Skin epidermis (tissue), 12 donors: ENCODE results near the gene ZFAND2A.
"Not testable (repeated sequence)": the region's sequence is repeated elsewhere in the genome, so short reads cannot be mapped to it uniquely, and the experiment has no call there.

Source experiments
- H3K27ac ChIP-seq, 21 experiments: fragments of 200-600 bp; sonication (generic) in 11 of 21; one replicate each; pipeline ENCODE4 v1.5.0; 2020; ENCODE audit warnings: mild to moderate bottlenecking in 3 of 21, inconsistent platforms in 2 of 21, moderate library complexity in 2 of 21
- H3K4me3 ChIP-seq, 7 experiments: fragments of 200-600 bp; sonication (generic) in 2 of 7; one replicate each; pipeline ENCODE4 v1.5.0; 2020; ENCODE audit warnings: inconsistent platforms in 2 of 7, mild to moderate bottlenecking in 2 of 7, moderate library complexity in 1 of 7

ZFAND2A gene

DNA sequence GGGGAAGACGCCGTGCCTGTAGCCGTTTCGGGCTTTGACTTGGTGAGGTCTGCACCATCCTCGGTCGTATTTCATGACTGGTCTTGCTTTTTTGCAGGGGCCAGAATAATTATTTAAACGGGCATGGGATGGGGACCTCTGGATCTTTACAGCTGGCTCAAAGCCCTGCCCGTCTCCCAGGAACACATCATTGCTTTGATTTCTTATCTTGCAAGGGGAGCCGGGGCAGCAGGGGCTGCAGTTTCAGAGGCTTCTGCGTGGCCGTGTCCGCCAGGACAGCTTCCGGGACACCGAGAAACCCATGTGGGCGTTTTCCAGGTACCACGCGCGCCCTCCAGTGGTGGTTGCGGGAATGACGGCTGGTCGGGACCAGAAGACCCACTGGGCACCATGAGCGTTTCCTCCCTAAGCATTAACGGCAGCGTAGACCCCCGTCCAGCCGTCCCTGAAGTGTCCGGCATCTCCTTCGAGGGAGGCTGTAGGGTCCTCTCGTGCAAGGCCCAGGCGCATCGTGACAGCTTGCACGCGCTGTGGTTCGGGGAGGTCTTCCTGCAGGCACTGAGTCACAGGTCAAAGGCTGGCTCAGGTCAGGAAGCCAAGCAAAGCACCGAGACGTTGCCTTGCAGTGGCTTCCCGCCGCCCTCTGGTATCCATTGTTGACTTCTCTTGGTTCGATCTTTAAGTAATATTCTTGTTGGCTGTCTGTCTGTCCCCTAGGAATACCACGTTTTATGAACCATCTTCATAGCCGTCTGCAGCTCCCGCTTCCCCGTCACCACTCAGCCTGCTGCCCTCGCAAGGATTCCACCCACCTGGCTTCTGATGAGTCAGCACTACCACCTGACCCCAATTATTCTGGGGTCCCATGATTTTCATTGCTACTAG is 16.2 kb upstream of the ZFAND2A start:
- Histone ChIP-seq H3K4me3 (peak overlapping the region in 3 of 7 experiments; percentile 3 to 16 (median 16)), H3K27ac (peak overlapping the region in 2 of 21 experiments; percentile 9 to 25)

DNA sequence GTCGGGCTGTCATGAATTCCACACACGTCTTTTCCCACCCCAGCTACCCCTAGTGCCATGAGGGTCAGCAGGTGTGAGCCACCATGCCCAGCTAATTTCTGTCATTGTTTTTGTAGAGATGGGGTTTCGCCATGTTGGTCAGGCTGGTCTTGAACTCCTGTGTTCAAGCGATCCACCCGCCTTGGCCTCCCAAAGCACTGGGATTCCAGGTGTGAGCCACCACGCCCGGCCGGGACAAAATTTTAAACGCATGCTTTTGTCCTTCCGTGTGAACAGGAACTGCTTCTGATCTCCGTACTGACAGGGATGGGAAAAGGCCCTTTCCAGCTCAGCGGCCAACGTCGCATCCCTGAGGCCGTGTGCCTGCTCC is 15.6 kb upstream of the ZFAND2A start:
- H3K4me3 ChIP-seq = peak overlapping the region in 1 of 7 experiments; percentile 16
- H3K27ac ChIP-seq = peak overlapping the region in 1 of 21 experiments; percentile 9

DNA sequence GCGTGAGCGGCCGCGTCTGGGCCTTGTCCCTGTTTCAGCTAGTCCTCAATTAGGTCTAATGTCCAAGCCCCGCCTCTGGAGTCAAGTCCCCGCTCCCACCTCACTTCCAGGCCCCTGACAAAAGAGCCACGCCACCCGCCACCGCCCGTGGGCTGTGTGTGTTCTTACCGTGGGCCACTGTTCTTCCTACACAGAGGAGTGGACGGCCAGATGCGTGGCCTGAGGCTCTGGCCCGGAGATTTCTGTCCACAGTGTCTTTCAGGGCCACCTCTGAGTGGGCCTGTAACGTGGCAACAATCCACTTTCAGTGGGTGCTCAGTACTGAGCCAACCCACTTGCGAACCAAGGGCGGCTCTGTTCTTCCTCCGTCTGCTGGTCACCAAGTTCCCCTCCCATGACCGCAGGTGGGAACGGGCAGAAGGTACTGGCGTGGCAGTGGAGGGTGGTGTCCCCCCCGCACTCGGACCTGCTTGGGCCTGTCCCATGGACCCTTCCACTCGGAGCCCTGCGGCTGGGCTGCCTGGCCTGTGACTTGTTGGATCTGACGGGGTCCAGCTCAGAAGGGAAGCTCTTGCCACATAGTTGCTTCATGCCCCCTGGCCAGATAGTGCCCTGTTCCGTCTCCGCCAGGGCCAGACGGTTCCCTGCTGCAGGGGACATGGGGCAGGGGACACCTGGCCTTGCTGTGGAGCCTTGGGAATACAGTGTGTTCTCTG is 15.0 kb upstream of the ZFAND2A start:
- Histone ChIP-seq H3K4me3 (no peak overlapping the region), H3K27ac (no peak overlapping the region)

DNA sequence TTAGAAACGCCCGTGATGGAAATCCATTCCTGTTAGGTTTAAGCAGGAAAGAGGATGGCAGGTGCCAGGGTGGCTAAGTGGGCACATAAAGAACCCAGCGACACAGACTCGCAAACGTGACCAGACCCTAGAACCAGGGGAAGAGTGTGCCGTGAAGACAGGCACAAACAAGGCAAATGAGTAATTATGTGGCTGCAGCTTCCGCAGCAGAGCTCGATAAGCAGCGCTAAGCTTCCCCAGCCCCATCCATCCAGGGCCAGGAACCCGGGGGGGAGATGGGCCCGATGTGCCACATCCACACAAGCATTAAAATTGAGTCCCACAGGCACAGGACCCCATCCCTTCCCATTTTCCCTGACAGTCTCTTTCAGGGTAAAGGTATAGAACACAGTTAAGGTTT is 14.0 kb upstream of the ZFAND2A start:
- Histone ChIP-seq H3K4me3 (no peak overlapping the region), H3K27ac (no peak overlapping the region)

DNA sequence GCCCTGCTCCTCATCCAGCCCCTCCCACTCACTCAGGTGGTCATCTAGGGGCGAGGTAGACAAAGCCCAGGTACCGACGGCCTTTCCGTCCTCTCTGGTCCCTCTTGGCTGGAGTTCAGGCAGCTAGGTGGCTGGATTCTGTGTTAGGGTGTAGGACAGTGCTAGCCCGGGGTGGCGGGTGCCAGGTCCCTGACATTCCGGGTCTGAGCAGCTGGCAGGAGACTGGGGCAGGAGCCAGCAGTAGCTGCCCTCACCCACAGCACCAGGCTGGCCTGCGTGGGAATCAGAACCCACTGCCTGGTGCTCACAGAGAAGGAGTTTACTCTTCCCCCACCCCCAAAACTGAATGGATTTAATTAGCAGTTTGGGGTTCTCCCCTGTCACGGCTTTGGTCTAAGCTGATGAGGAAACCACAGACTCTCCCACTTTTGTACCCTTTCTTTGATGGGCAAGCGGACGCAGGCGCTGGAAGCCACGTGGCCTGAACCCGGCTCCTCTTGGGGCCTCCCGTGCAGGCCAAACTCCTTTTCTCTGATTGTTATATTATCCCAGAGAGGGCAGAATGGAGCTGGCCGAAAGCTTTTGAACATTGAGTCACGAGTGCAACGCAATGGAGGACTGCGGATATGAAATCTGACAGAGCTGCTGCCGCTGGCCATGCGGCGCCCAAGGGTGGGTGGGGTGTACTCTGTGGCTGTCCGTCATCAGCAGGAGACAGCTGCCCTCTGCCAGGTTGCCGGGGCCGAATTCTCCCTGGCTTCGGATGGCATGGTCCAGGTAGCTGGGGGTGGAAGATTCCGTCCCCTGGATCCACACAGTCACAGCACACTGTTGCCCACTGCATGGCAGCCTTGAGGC is 12.9 kb upstream of the ZFAND2A start:
- Histone ChIP-seq H3K4me3 (no peak overlapping the region), H3K27ac (no peak overlapping the region)

DNA sequence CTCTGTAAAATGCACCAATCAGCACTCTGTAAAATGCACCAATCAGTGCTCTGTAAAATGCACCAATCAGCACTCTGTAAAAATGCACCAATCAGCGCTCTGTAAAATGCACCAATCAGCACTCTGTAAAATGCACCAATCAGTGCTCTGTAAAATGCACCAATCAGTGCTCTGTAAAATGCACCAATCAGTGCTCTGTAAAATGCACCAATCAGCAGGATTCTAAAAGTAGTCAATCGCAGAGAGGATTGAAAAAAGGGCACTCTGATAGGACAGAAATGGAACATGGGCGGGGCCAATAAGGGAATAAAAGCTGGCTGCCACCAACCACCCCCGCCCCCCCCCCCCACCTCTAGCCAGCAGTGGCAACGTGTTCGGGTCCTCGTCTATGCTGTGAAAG is 11.5 kb upstream of the ZFAND2A start:
- H3K27ac ChIP-seq, H3K4me3 ChIP-seq: not testable (repeated sequence)

DNA sequence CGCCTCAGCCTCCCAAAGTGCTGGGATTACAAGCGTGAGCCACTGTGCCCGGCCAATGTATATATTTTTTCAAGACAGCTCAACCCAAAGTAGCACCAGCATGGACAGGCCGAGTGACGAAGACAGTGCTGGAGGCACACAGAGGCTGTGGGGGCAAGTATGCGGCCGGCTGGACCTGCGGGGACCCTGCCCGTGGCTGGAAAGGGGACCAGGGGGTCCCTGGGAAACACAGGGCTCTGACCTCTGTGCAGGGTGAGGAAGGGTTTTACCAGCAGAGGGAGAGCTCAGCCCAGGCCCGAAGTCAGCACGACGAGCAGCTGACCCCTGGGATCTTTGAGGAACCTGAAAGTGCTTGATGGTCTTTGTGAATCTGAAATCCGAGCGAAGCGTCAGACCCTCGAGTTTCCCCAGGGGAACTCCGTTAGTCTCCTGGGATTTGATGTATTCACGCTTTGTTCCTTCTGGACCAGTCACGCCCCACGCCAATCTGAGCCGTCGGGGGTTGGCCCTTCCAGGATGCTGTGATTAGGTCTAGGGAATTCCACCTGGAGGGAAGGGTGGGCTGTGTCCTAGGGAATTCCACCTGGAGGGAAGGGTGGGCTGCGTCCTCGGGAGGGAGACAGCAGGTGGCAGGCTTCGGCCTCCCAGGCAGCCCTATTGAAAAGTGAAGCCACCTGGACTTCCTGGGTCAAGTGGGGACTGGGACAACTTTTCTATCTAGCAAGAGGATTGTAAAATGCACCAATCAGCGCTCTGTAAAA is 10.9 kb upstream of the ZFAND2A start:
- H3K4me3 ChIP-seq = no peak overlapping the region
- H3K27ac ChIP-seq = no peak overlapping the region

DNA sequence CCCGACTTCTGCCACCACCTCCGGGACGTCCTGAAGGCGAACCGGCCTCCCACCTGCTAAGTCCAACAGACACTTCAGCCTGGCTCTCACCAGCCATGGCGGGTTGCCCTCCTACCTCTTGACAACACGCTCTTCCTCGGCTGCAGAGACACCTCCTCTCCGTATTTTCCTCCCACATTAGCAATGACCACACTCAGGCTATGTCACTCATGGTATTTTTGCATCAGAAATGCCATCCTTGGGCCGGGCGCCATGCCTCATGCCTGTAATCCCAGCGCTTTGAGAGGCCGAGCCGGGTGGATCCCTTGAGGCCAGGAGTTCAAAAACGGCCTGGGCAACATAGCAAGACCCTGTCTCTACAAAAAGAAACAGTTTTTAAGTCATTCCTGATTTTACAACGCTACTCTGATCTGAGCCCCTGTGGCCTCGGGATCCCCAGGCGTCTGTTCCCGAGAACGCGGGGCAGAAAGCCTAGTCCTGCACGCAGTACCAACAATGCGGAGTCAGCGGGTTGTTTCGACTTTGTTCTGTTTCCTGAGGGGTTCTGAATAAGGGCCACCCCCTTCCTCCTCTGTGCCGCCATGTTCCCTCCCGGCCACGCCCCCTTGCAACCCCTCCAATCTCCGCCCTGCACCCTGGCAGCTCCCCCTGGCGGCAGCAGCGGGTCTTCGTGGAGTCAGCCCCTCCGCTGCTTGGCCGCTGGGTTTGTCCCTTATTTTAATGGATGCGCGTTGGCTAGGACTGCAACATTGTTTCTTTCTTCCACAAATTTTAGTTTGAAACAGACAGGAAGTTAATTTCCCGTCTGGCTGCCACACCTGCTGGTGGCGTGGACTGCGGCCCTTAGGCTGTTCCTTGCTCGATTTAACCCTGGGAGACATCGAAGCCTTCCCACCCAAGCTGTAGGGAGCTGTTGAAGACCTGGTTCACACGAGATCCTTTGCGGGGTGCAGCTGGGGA is 9.7 kb upstream of the ZFAND2A start:
- peak overlapping the region; percentile 19 to 50 (median 34) for H3K4me3 ChIP-seq
- peak overlapping the region in 16 of 21 experiments; percentile 3 to 73 (median 54) for H3K27ac ChIP-seq

DNA sequence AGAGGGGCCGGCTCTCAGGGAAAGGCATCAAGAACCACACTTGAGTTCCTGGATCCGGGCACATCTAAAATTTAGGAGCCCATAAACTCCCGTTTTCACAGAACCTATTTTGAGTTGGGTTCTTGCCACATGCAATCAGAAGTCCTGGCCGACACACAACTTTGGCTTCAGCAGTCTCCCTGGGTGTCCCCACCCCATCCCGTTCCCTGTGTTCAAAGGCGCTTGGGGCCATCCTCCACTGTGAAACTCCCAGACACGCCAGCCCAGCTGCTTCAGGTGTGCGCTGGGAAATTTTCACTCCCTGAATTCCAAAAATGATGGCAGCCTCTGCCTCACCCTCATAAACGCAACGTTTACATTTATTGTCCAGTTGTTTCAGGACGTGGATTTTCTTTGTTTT is 8.4 kb upstream of the ZFAND2A start:
- H3K4me3 ChIP-seq = no peak overlapping the region
- H3K27ac ChIP-seq = no peak overlapping the region

DNA sequence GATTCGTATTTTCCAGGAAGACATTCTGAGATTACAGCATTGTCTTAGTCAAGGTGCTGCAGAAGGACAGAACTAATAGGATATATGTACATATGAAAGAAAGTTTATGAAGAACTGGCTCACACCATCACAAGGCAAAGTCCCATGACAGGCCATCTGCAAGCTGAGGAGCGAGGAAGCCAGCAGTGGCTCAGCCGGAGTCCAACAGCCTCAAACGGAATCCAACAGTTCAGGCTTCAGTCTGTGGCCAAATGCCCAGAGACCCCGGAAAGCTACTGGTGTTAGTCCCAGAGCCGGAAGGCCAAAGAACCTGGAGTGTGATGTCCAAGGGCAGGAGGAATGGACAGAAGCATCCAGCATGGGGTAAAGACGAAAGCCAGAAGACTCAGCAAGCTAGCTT is 4.4 kb upstream of the ZFAND2A start:
- H3K4me3 ChIP-seq = no peak overlapping the region
- no peak overlapping the region for H3K27ac ChIP-seq

DNA sequence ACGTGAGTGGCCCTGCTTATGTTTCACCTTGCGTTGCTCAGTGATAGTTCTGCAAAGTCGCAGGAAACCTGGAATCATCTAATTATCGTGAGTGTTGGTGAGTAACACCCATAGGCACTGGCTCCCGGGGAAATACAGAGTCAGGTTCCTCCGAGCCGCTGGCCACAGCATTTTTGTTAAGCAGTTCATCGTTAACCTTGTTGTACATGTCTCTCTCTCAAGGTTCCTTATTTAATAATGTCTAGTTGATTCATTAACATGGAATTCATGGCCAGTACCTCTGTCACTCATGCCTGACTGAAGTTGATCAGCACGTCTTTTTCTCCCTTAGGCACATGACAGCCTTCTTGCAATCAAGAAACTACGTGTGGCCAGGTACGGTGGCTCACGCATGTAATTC is 3.1 kb upstream of the ZFAND2A start:
- H3K27ac ChIP-seq = no peak overlapping the region
- H3K4me3 ChIP-seq = no peak overlapping the region

DNA sequence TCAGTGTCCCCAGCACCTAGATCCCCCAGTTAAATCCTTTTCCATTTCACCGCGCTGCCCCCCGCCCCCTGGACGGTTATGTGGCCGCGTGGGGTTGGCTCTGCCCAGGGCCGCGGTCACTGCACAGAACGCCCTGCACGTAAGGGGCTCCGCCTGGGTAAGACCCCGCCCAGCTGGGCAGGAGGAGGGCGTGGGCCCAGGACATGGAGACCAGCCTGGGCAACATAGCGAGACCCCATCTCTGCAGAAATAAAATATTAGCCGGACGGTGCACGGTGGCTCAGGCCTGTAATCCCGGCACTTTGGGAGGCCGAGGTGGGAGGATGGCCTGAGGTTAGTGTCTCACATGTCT is 650 bp upstream of the ZFAND2A start:
- H3K4me3 ChIP-seq = peak overlapping the region; percentile 57 to 96 (median 72)
- peak overlapping the region; percentile 92 to 99 (median 96) for H3K27ac ChIP-seq

DNA sequence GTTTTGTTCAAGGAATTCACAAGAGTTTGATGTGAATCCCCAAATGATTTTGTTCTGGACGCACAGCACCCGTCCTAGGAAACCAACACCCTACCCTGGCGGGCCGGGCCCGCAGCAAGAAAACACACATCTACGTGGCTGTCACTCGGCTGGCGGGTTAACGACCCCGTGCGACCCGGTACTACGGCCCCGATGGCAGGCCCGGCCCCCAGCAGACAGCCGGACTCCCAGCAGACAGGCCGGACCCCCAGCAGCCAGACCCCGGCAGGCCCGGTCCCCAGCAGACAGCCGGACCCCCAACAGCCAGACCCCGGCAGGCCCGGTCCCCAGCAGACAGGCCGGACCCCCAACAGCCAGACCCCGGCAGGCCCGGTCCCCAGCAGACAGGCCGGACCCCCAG is 765 bp downstream of the ZFAND2A start:
- H3K27ac ChIP-seq = peak overlapping the region in 17 of 21 experiments; percentile 25 to 98 (median 81)

DNA sequence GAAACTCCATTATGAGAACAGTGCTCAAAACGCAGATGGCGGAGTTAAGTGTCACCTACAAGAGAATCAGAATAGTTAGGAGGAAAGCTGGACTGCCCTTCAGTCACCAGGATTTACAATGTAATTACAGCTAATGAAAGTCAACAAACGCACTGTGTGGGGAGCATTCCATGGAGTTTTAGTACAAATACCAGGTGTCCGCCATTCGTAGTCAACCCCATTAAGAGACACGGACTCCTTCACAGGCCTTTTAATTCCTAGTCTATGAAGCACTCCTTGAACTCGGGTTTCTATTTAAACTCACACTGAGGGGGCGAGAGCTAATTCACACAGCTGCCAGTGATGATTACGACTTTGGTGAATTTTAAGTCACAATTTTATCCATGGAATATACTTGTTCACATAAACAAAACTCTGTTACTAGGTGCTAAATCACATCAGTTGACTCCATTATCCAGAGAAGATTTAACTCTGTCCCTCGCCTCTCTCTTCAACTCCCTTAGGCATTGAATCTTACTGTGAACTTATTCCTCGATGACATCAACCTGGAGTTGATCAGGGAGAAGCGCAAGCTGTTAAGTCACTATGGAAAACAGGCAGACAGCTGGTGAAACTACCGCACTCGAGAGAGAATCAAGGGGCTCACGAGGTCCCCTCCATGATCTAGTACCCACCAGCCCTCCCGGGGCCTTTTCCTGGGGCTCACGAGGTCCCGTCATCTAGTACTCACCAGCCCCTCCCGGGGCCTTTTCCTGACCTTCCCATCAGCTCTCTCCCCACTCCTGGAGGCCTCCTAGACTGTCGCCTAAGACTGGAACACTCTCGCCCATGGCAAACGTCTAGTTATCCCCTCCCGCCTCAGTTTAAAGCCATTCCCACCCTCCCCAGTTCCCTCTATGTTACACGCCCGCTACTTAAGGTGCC is 1.5 kb downstream of the ZFAND2A start:
- Histone ChIP-seq H3K27ac (peak overlapping the region in 15 of 21 experiments; percentile 47 to 98 (median 82)), H3K4me3 (peak overlapping the region; percentile 57 to 96 (median 72))

More for the DNA sequence above, 765 bp downstream of the ZFAND2A start:
- H3K4me3 ChIP-seq = peak overlapping the region; percentile 57 to 96 (median 72)

DNA sequence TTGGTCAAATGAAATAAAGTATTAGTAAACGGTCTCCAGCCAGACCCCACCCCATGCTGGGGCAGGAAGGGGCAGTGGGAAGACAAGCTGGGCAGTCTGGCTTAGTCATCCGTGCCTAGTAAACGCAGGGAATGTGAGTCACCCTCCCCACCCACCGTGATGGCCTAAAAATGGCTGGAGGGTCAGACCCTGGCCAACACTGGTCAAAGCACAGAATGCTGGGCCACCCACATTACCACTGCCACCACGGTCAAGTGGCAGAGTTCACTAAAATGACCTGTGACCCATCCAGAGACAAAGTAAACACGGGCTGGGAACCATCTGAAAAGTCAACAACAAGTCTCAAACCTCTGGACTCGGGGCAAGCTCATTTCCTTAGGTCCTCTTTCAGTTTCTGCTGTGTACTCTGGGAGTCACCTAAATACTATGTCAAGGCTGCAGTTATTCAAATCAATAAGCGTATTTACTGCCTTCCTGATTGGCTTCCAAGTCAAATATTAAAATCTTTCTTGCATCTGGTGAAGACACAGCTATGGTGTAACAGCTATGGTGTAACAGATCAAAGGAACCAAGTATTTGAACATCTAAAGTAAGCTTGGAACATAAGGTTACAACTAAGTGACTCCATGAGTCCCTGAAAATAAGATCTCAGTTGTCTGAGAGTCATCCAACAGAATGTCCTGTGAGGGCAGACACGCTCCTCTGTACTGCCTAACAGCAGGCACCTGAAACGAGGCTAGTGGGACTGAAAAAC is 3.0 kb downstream of the ZFAND2A start:
- Histone ChIP-seq H3K4me3 (no peak overlapping the region), H3K27ac (no peak overlapping the region)
